Right lobe of liver (tissue), 4 donors: ENCODE measurements around the gene PSIP1.

Source experiments
- CTCF ChIP-seq, 4 donors: fragments of 200-600 bp in 3 of 4; fragments of 450-650 bp in 1 of 4; IDR thresholded peaks; one replicate each; pipeline versions ENCODE4 v1.5.1 to v1.8.0; 2016 to 2022; ENCODE audit warnings: antibody characterized with exemption in 4 of 4, mild to moderate bottlenecking in 2 of 4
- POLR2A ChIP-seq: fragments of 450-650 bp; IDR thresholded peaks from one replicate; pipeline ENCODE4 v1.6.1; 2017; ENCODE audit warnings: antibody characterized with exemption, mild to moderate bottlenecking
- donor health status: DM: no; HTN: no; CAD: no.
- donor health status: DM: no; HTN: no; CAD: no.
- donor health status: DM: no; HTN: yes; CAD: no.

- TF ChIP-seq CTCF (IDR thresholded peaks at IDR 0.05): peak in 1 of 4 donors; percentile 38
- TF ChIP-seq POLR2A: peak; percentile 70
Measured at GRCh38 chr9:15510789-15511575, at the start of gene PSIP1.
